ENCODE measurements around the gene HOXA7.

GRCh38 chr7:27169658-27170425 is 13.4 kb upstream of the HOXA7 start:
- TF ChIP-seq CTCF (IDR thresholded peaks at IDR 0.05), result no peak
- TF ChIP-seq POLR2AphosphoS5 (IDR thresholded peaks at IDR 0.05), result peak in 2 of 3 donors; percentile 28 to 48
- TF ChIP-seq EP300 (IDR thresholded peaks at IDR 0.05; ENCODE audit: low read depth), result no peak
